Keratinocyte (primary cell): ENCODE measurements around the gene KIF13A. TPM values are rescaled to one million over a fixed set of nuclear protein-coding genes. Genes with fewer than 3 reads are reported as not detected.

Experiments used
- DNase-seq: peaks from one replicate; pipeline ENCODE4 v3.0.0-alpha.2; 2011; ENCODE audit warnings: low read depth, missing footprints, low spot score
- FAIRE-seq: peaks from 2 replicates; lab custom pipeline; 2011; peaks lifted over from hg19 to GRCh38; lab: Jason Lieb, UNC
- H2AFZ ChIP-seq: 2 replicates; pipeline ENCODE4 v1.6.0; 2012; ENCODE audit warnings: low read length, control low read depth, inconsistent platforms; ENCODE audit not compliant: control insufficient read depth
- H3K27ac ChIP-seq: 2 replicates; pipeline ENCODE4 v1.5.1; 2011; ENCODE audit warnings: low read length; ENCODE audit not compliant: control insufficient read depth, insufficient read depth
- H3K27me3 ChIP-seq: 3 replicates; pipeline ENCODE4 v1.6.0; 2011; ENCODE audit warnings: low read length; ENCODE audit not compliant: control insufficient read depth, insufficient read depth; ENCODE audit errors: extremely low read depth
- H3K36me3 ChIP-seq, 2 experiments: 2 replicates in 1 of 2; 3 replicates in 1 of 2; pipeline ENCODE4 v1.5.1; 2011; ENCODE audit warnings: low read length in 2 of 2, mild to moderate bottlenecking in 1 of 2; ENCODE audit not compliant: control insufficient read depth in 2 of 2, insufficient read depth in 2 of 2; ENCODE audit errors: extremely low read depth in 1 of 2
- H3K4me1 ChIP-seq: 3 replicates; pipeline ENCODE4 v1.5.1; 2011; ENCODE audit warnings: low read length; ENCODE audit not compliant: control insufficient read depth, insufficient read depth; ENCODE audit errors: extremely low read depth
- H3K4me2 ChIP-seq: 3 replicates; pipeline ENCODE4 v1.6.0; 2011; ENCODE audit warnings: low read depth, low read length; ENCODE audit not compliant: control insufficient read depth, insufficient read depth; ENCODE audit errors: extremely low read depth
- H3K4me3 ChIP-seq, 3 experiments: fragments of 200-600 bp in 1 of 3; sonication (generic) in 1 of 3; 2 replicates in 2 of 3; 3 replicates in 1 of 3; pipeline ENCODE4 v1.5.1; 2011 to 2016; ENCODE audit warnings: low read length in 3 of 3, mild to moderate bottlenecking in 3 of 3, control low read depth in 2 of 3, inconsistent platforms in 1 of 3, low read depth in 1 of 3, mixed read lengths in 1 of 3, mixed run types in 1 of 3, moderate library complexity in 1 of 3; ENCODE audit not compliant: control insufficient read depth in 2 of 3, insufficient read depth in 2 of 3; ENCODE audit errors: extremely low read depth in 1 of 3
- H3K79me2 ChIP-seq: 2 replicates; pipeline ENCODE4 v1.6.0; 2012; ENCODE audit warnings: low read length; ENCODE audit not compliant: control insufficient read depth, insufficient read depth
- H3K9ac ChIP-seq: 3 replicates; pipeline ENCODE4 v1.6.0; 2011; ENCODE audit warnings: low read length; ENCODE audit not compliant: control insufficient read depth, insufficient read depth; ENCODE audit errors: extremely low read depth
- H3K9me1 ChIP-seq: 3 replicates; pipeline ENCODE4 v1.6.0; 2011; ENCODE audit warnings: low read length; ENCODE audit not compliant: control insufficient read depth, insufficient read depth; ENCODE audit errors: extremely low read depth
- H3K9me3 ChIP-seq: 2 replicates; pipeline ENCODE4 v1.5.1; 2012; ENCODE audit warnings: low read depth, low read length; ENCODE audit not compliant: control insufficient read depth
- H4K20me1 ChIP-seq: 3 replicates; pipeline ENCODE4 v1.6.0; 2011; ENCODE audit warnings: low read length; ENCODE audit not compliant: control insufficient read depth, insufficient read depth; ENCODE audit errors: extremely low read depth
- EZH2 ChIP-seq: IDR thresholded peaks from one replicate; pipeline ENCODE4 v1.6.1; 2012; ENCODE audit warnings: inconsistent platforms, mild to moderate bottlenecking, low read length, moderate library complexity
- dilution Hi-C: fragments of 300-500 bp; cut with MboI; formaldehyde crosslinking; loops from one replicate; pipeline ENCODE4 v1.7.0; 2020; ENCODE audit warnings: low sequenced_read_pairs; ENCODE audit not compliant: extremely low pct_ligation_motif_present
- polyA plus RNA-seq, 5 experiments: library from polyadenylated mRNA; depleted of rRNA in 3 of 5; stranded (reverse) in 3 of 5; stranded (forward) in 1 of 5; unstranded in 1 of 5; fragments of >200 nt; gene quantifications; 1 replicate in 1 of 5; 2 replicates in 3 of 5; 3 replicates in 1 of 5; pipeline versions ENCODE4 v1.2.1 to v1.2.3, GENCODE V29; 2011 to 2012; ENCODE audit warnings: missing spikeins in 2 of 5, low read depth in 1 of 5, low replicate concordance in 1 of 5
- TF ChIP-seq, protein P1 (sequence below), 3 experiments: IDR thresholded peaks in 1 of 3; conservative IDR thresholded peaks in 1 of 3; optimal IDR thresholded peaks in 1 of 3; 2 replicates in 2 of 3; 3 replicates in 1 of 3; pipeline versions ENCODE3 to v1.5.1; 2011; ENCODE audit warnings: low read length in 3 of 3, mild to moderate bottlenecking in 3 of 3, moderate library complexity in 2 of 3, control low read depth in 1 of 3, inconsistent platforms in 1 of 3; ENCODE audit not compliant: insufficient read depth in 2 of 3; ENCODE audit errors: extremely low read depth in 1 of 3

KIF13A gene
- polyA plus RNA-seq, 1 donor (not counting 4 experiments of a cell fraction or from before 2014, with no cell fraction given), result 96.2 TPM

DNA sequence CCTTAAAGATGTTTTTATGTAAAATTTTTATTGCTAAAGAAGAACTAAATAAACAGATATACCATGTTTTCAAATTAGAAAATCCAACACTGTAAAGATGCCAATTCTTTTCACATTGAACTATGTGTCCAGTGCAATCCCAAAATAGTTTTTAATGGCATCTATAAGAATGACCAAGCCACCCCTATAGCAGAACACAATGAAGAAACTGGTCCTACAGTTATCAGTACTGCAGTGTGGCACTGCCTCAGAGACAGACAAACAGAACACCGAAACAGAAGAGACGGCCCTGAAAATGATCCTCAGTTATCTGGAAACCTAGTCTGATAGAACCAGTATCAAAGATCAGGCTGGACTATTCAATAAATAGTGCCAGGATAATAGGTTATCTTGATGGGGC, 41.9 kb downstream of the KIF13A start:
- Histone ChIP-seq H3K27ac (no peak overlapping the region), H3K9ac (no peak overlapping the region), H3K9me3 (no peaks in the 10 kb centered on the region), H3K27me3 (no peaks in the 10 kb centered on the region), H3K4me2 (no peak overlapping the region), H3K36me3 (peaks cover 0 to 2% of the 10 kb centered on the region in 2 experiments), H3K4me1 (peaks cover 14% of the 10 kb centered on the region), H3K79me2 (peaks cover 88% of the 10 kb centered on the region), H3K4me3 (no peak overlapping the region), H3K9me1 (no peaks in the 10 kb centered on the region), H2AFZ (no peak overlapping the region), H4K20me1 (no peaks in the 10 kb centered on the region)
- FAIRE-seq (peak; percentile 9), DNase-seq (no peak)
- TF ChIP-seq EZH2, result no peak
- TF ChIP-seq, protein P1, sequence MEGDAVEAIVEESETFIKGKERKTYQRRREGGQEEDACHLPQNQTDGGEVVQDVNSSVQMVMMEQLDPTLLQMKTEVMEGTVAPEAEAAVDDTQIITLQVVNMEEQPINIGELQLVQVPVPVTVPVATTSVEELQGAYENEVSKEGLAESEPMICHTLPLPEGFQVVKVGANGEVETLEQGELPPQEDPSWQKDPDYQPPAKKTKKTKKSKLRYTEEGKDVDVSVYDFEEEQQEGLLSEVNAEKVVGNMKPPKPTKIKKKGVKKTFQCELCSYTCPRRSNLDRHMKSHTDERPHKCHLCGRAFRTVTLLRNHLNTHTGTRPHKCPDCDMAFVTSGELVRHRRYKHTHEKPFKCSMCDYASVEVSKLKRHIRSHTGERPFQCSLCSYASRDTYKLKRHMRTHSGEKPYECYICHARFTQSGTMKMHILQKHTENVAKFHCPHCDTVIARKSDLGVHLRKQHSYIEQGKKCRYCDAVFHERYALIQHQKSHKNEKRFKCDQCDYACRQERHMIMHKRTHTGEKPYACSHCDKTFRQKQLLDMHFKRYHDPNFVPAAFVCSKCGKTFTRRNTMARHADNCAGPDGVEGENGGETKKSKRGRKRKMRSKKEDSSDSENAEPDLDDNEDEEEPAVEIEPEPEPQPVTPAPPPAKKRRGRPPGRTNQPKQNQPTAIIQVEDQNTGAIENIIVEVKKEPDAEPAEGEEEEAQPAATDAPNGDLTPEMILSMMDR (optimal IDR thresholded peaks at IDR 0.05 in 1 of 3, IDR thresholded peaks at IDR 0.05 in 1 of 3, conservative IDR thresholded peaks at IDR 0.05 in 1 of 3; ENCODE audit: extremely low read depth in 1 of 3, insufficient read depth in 2 of 3, low read length in 3 of 3), result no peak
- dilution Hi-C loops, result no loop called here

DNA sequence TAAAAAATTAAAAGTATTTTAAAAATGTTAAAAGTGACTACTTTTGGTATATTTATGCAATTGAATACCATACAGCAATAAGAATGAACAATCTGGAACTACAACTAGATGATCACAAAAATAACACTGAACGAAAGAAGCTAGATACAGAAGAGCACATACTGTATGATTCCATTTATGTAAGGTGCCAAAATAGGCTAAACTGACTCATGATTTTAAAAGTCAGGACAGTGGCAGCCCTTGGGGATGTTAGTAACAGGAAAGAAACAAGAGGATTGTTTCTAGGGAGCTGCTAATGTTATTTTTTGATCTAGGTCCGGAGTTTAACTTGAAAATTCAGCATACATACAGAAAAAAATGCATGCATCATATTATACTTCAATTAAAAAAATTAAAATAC, 42.3 kb downstream of the KIF13A start:
- H3K36me3 ChIP-seq, result peaks cover 0 to 2% of the 10 kb centered on the region in 2 experiments
- H2AFZ ChIP-seq, result no peak overlapping the region
- peaks cover 88% of the 10 kb centered on the region for H3K79me2 ChIP-seq
- H3K9me3 ChIP-seq, result no peaks in the 10 kb centered on the region
- no peak overlapping the region for H3K4me3 ChIP-seq
- no peaks in the 10 kb centered on the region for H3K27me3 ChIP-seq
- no peak for TF ChIP-seq EZH2
- TF ChIP-seq, protein P1 (optimal IDR thresholded peaks at IDR 0.05 in 1 of 3, IDR thresholded peaks at IDR 0.05 in 1 of 3, conservative IDR thresholded peaks at IDR 0.05 in 1 of 3; ENCODE audit: extremely low read depth in 1 of 3, insufficient read depth in 2 of 3, low read length in 3 of 3), result no peak
- H4K20me1 ChIP-seq, result no peaks in the 10 kb centered on the region
- peaks cover 11% of the 10 kb centered on the region for H3K4me1 ChIP-seq
- FAIRE-seq (peak; percentile 5), DNase-seq (no peak)
- dilution Hi-C loops, result no loop called here
- no peak overlapping the region for H3K9ac ChIP-seq
- peak overlapping the region; percentile 9 for H3K4me2 ChIP-seq
- no peaks in the 10 kb centered on the region for H3K9me1 ChIP-seq
- H3K27ac ChIP-seq, result peak overlapping the region; percentile 9
